G401 (cell line): Measurements from ENCODE around the gene USP34. TPM values are rescaled to one million over a fixed set of nuclear protein-coding genes. Genes with fewer than 3 reads are reported as not detected.
"Not testable (repeated sequence)": the region's sequence is repeated elsewhere in the genome, so short reads cannot be mapped to it uniquely, and the experiment has no call there.

Experiments used
- DNase-seq: peaks from one replicate; pipeline ENCODE4 v3.0.0-alpha.2; 2015; ENCODE audit warnings: low spot score
- in situ Hi-C: cut with HindIII; loops from 2 replicates; pipeline ENCODE4 v1.10.0; 2016; ENCODE audit warnings: low sequenced_read_pairs, mixed read lengths
- total RNA-seq: library from RNA; depleted of rRNA; stranded (reverse); fragments of >200 nt; shearing (Covaris generic); gene quantifications from 2 replicates; pipeline ENCODE4 v1.2.3, GENCODE V29; 2014

Gene USP34
- total RNA-seq, 1 experiment from 2014 or later: 117 TPM

GRCh38 chr2:61229936-61230335 is 241.0 kb downstream of the USP34 start:
- in situ Hi-C loops: no loop called here
- DNase-seq: no peak

- no peak for DNase-seq
- in situ Hi-C loops: no loop called here
These were observed 248.3 kb downstream of the USP34 start for GRCh38 chr2:61222567-61222966.

GRCh38 chr2:61221819-61222218 is 249.1 kb downstream of the USP34 start:
- no peak for DNase-seq
- in situ Hi-C loops: no loop called here

GRCh38 chr2:61220768-61221167 is 250.1 kb downstream of the USP34 start:
- no peak for DNase-seq
- in situ Hi-C loops: no loop called here

GRCh38 chr2:61218817-61219170 is 252.1 kb downstream of the USP34 start:
- in situ Hi-C loops: no loop called here
- no peak for DNase-seq

- in situ Hi-C loops: no loop called here
- DNase-seq: no peak
These were observed 252.6 kb downstream of the USP34 start for GRCh38 chr2:61218076-61218816.

GRCh38 chr2:61214171-61214570 is 256.7 kb downstream of the USP34 start:
- DNase-seq: no peak
- in situ Hi-C loops: no loop called here

GRCh38 chr2:61210332-61210981 is 260.4 kb downstream of the USP34 start:
- DNase-seq: no peak
- in situ Hi-C loops: no loop called here

GRCh38 chr2:61205132-61205531 is 265.8 kb downstream of the USP34 start:
- DNase-seq: no peak
- in situ Hi-C loops: no loop called here

GRCh38 chr2:61196671-61197070 is 274.2 kb downstream of the USP34 start:
- in situ Hi-C loops: no loop called here

GRCh38 chr2:61194646-61195045 is 276.2 kb downstream of the USP34 start:
- DNase-seq, in situ Hi-C loops: not testable (repeated sequence)

More at GRCh38 chr2:61196671-61197070, 274.2 kb downstream of the USP34 start:
- no peak for DNase-seq

- DNase-seq: no peak
- in situ Hi-C loops: no loop called here
These were observed 277.0 kb downstream of the USP34 start for GRCh38 chr2:61193670-61194561.

- DNase-seq: no peak
- in situ Hi-C loops: no loop called here
These were observed 283.8 kb downstream of the USP34 start for GRCh38 chr2:61187085-61187484.

- DNase-seq: no peak
- in situ Hi-C loops: no loop called here
These were observed 285.6 kb downstream of the USP34 start for GRCh38 chr2:61185231-61185728.

GRCh38 chr2:61184263-61184662 is 286.6 kb downstream of the USP34 start:
- DNase-seq: no peak
- in situ Hi-C loops: no loop called here

- no peak for DNase-seq
- in situ Hi-C loops: no loop called here
These were observed 287.1 kb downstream of the USP34 start for GRCh38 chr2:61183795-61184194.

GRCh38 chr2:61182059-61182383 is 288.9 kb downstream of the USP34 start:
- in situ Hi-C loops: no loop called here

GRCh38 chr2:61181382-61182058 is 289.4 kb downstream of the USP34 start:
- peak; percentile 53 for DNase-seq
- in situ Hi-C loops: no loop called here

More at GRCh38 chr2:61182059-61182383, 288.9 kb downstream of the USP34 start:
- no peak for DNase-seq

GRCh38 chr2:61180686-61181085 is 290.2 kb downstream of the USP34 start:
- in situ Hi-C loops: no loop called here
- no peak for DNase-seq
